Measurements from ENCODE around the gene RFX7.

Gene RFX7

GRCh38 chr15:56064152-56064551 is 179.5 kb downstream of the RFX7 start:
- Histone ChIP-seq H2AFZ (ENCODE audit: low read depth, low read length) (no peak overlapping the region), H3K79me2 (ENCODE audit: insufficient read depth, low read length) (no peaks in the 10 kb centered on the region), H4K20me1 (ENCODE audit: insufficient read depth, low read length) (no peaks in the 10 kb centered on the region), H3K9me3 (ENCODE audit: insufficient read depth, low read length, severe bottlenecking) (no peaks in the 10 kb centered on the region), H3K4me3 (ENCODE audit: low read depth in 1 of 2, low read length in 2 of 2) (no peak overlapping the region), H3K27ac (ENCODE audit: low read length) (no peak overlapping the region), H3K9ac (ENCODE audit: low read depth, low read length) (no peak overlapping the region), H3K4me1 (ENCODE audit: insufficient read depth, low read length) (no peaks in the 10 kb centered on the region), H3K4me2 (ENCODE audit: insufficient read depth, low read length) (no peak overlapping the region), H3K27me3 (ENCODE audit: insufficient read depth, low read length, poor library complexity) (no peaks in the 10 kb centered on the region), H3K36me3 (ENCODE audit: insufficient read depth, low read length) (no peaks in the 10 kb centered on the region)
- no peak for DNase-seq
- no peak for TF ChIP-seq EZH2 (IDR thresholded peaks at IDR 0.05; ENCODE audit: borderline replicate concordance, low read depth, low read length, severe bottlenecking)
- no peak for TF ChIP-seq CTCF (IDR thresholded peaks at IDR 0.05; ENCODE audit: borderline replicate concordance, extremely low read depth, low read length, poor library complexity, severe bottlenecking)
- no peak for ATAC-seq (ENCODE audit: insufficient read depth, low read depth)

DNA sequence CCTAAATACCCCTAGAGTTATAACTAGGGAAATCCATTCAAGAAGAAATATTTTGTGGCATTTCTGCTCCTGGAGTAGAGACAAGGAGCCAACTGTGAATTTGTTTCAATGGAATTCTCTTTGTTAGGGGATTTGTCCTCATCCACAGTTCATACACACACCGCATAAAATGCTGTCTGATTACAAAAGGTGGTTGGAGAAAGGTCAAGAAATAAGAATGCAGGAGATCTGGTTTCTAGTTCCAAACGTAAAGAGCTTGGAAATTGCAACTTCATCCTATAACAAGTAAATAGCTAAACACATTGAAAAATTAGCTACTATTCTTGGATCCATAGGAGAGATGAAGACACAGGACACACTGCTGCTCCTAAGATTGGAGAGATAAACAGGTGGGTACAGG is 184.0 kb downstream of the RFX7 start:
- no peak overlapping the region for H3K27ac ChIP-seq (ENCODE audit: low read length)
- H3K4me3 ChIP-seq (ENCODE audit: low read depth in 1 of 2, low read length in 2 of 2): no peak overlapping the region
- H3K4me1 ChIP-seq (ENCODE audit: insufficient read depth, low read length): no peaks in the 10 kb centered on the region
- DNase-seq (no peak), ATAC-seq (ENCODE audit: insufficient read depth, low read depth) (no peak)
- H3K9ac ChIP-seq (ENCODE audit: low read depth, low read length): no peak overlapping the region
- H3K4me2 ChIP-seq (ENCODE audit: insufficient read depth, low read length): no peak overlapping the region
- no peaks in the 10 kb centered on the region for H3K9me3 ChIP-seq (ENCODE audit: insufficient read depth, low read length, severe bottlenecking)
- no peaks in the 10 kb centered on the region for H3K36me3 ChIP-seq (ENCODE audit: insufficient read depth, low read length)
- H4K20me1 ChIP-seq (ENCODE audit: insufficient read depth, low read length): no peaks in the 10 kb centered on the region
- no peaks in the 10 kb centered on the region for H3K27me3 ChIP-seq (ENCODE audit: insufficient read depth, low read length, poor library complexity)
- H3K79me2 ChIP-seq (ENCODE audit: insufficient read depth, low read length): no peaks in the 10 kb centered on the region
- no peak for TF ChIP-seq EZH2 (IDR thresholded peaks at IDR 0.05; ENCODE audit: borderline replicate concordance, low read depth, low read length, severe bottlenecking)
- TF ChIP-seq CTCF (IDR thresholded peaks at IDR 0.05; ENCODE audit: borderline replicate concordance, extremely low read depth, low read length, poor library complexity, severe bottlenecking): no peak
- no peak overlapping the region for H2AFZ ChIP-seq (ENCODE audit: low read depth, low read length)

DNA sequence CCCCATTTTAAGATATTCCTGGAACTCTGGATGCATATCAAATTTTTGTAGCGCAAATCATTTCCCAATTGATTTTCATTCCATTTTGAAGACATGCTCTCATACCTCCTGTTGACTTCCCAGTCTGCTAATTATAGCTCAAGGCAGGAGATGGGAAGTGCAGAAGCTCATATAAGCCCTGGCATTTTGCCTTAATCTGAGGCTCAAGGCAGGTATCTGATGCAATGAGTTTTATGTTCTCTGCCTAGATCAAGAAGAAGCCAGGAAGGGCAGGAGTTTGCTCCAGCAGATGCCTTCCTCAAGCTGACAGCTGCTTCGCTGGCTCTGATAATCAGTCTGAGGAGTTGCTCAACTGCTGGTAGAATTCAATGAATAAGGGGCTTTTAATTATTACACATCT is 184.7 kb downstream of the RFX7 start:
- TF ChIP-seq EZH2 (IDR thresholded peaks at IDR 0.05; ENCODE audit: borderline replicate concordance, low read depth, low read length, severe bottlenecking) (no peak), CTCF (IDR thresholded peaks at IDR 0.05; ENCODE audit: borderline replicate concordance, extremely low read depth, low read length, poor library complexity, severe bottlenecking) (no peak)
- Histone ChIP-seq H2AFZ (ENCODE audit: low read depth, low read length) (no peak overlapping the region), H3K27me3 (ENCODE audit: insufficient read depth, low read length, poor library complexity) (no peaks in the 10 kb centered on the region), H3K9me3 (ENCODE audit: insufficient read depth, low read length, severe bottlenecking) (no peaks in the 10 kb centered on the region), H4K20me1 (ENCODE audit: insufficient read depth, low read length) (no peaks in the 10 kb centered on the region), H3K27ac (ENCODE audit: low read length) (no peak overlapping the region), H3K4me2 (ENCODE audit: insufficient read depth, low read length) (no peak overlapping the region), H3K4me3 (ENCODE audit: low read depth in 1 of 2, low read length in 2 of 2) (no peak overlapping the region), H3K36me3 (ENCODE audit: insufficient read depth, low read length) (no peaks in the 10 kb centered on the region), H3K79me2 (ENCODE audit: insufficient read depth, low read length) (no peaks in the 10 kb centered on the region), H3K9ac (ENCODE audit: low read depth, low read length) (no peak overlapping the region), H3K4me1 (ENCODE audit: insufficient read depth, low read length) (no peaks in the 10 kb centered on the region)
- ATAC-seq (ENCODE audit: insufficient read depth, low read depth): no peak
- no peak for DNase-seq

GRCh38 chr15:56056626-56057025 is 187.1 kb downstream of the RFX7 start:
- H3K4me1 ChIP-seq (ENCODE audit: insufficient read depth, low read length): no peaks in the 10 kb centered on the region
- H3K36me3 ChIP-seq (ENCODE audit: insufficient read depth, low read length): no peaks in the 10 kb centered on the region
- TF ChIP-seq CTCF (IDR thresholded peaks at IDR 0.05; ENCODE audit: borderline replicate concordance, extremely low read depth, low read length, poor library complexity, severe bottlenecking) (no peak), EZH2 (IDR thresholded peaks at IDR 0.05; ENCODE audit: borderline replicate concordance, low read depth, low read length, severe bottlenecking) (no peak)
- no peak for DNase-seq
- no peaks in the 10 kb centered on the region for H3K9me3 ChIP-seq (ENCODE audit: insufficient read depth, low read length, severe bottlenecking)
- H2AFZ ChIP-seq (ENCODE audit: low read depth, low read length): no peak overlapping the region
- no peak overlapping the region for H3K4me2 ChIP-seq (ENCODE audit: insufficient read depth, low read length)
- no peak for ATAC-seq (ENCODE audit: insufficient read depth, low read depth)
- H3K9ac ChIP-seq (ENCODE audit: low read depth, low read length): no peak overlapping the region
- H3K27ac ChIP-seq (ENCODE audit: low read length): no peak overlapping the region
- H3K4me3 ChIP-seq (ENCODE audit: low read depth in 1 of 2, low read length in 2 of 2): no peak overlapping the region
- H3K27me3 ChIP-seq (ENCODE audit: insufficient read depth, low read length, poor library complexity): no peaks in the 10 kb centered on the region
- H3K79me2 ChIP-seq (ENCODE audit: insufficient read depth, low read length): no peaks in the 10 kb centered on the region
- H4K20me1 ChIP-seq (ENCODE audit: insufficient read depth, low read length): no peaks in the 10 kb centered on the region

All from DND-41 (cell line).